CD4-positive, alpha-beta T cell treated with Interleukin-21 for 1 hour (primary cell): ENCODE measurements around the gene LRAT.

Source experiments
- DNase-seq: peaks from one replicate; pipeline ENCODE4 v3.0.0-alpha.2; 2020

Gene LRAT

DNA sequence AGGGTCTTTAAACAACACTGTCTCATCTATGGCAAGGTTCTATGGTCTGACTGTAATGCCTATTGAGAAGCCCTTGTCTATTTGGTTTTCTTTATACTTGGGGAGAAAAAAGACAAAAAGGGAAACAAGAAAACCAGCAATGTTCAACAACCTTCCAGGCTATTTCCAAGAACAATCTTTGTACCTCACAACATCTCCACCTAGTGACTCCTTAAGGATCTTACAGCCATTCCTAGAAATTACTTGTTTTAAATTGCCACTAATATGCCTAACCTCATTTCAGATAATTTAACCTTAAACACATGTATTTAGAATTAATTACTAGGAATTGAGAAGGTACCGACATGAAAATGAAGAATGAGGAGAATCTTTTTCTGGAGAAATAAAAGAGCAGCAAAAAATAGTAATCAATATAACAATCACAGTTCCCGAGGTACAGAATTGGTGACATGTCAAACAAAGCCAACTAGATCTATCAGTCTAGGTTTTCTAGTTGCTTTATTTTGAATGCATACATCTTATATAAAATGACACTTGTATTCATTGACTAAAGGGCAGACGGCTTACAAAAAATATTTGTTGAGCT is 35.7 kb downstream of the LRAT start:
- no peak for DNase-seq

DNA sequence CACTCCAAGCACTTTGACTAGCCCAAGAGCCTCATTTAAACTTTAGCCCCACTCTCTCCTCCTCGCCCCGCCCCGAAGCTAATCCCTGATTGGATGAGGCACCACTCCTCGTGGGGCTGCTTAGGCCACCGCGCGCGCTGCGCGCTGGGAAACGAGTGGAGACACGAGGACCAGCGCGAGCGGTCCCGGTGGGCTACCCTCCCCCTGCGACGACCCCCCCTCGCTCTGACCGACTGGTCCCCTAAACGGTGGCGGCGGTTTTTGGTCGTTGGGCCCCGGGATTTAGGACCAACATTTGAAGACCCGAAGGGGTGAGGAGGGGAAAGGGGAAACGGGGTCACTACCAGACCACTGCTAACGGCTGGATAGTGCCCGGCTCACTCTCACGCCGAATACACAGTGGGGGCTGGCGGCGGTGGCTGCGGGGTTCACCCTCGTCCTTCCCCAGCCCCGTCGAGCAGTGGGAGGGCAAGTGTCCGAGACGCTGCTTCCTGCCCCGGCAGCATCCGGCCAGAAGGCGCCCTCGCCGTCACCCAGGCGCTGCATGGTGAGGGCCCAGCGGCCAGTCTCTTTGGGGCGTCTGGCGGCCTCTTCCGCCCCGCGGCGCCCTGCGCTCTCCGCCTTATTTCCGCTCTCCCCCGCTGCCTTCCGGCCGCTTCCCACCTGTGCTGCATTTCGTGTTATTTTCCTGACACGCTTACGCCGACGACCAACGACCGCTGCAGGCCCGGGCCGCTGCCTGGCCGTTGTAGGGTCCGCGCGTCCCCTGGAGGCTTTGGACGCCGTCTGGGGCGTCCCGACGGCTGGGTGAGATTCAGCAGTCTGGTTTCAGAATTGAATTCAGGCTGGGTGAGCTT is 37.6 kb downstream of the LRAT start, which contains the start of gene RBM46:
TSS of gene RBM46 (plus strand) at position 147 of the 857 bp plus-strand sequence. CDS start 15,481 bp downstream, outside the sequence.
- DNase-seq: no peak

DNA sequence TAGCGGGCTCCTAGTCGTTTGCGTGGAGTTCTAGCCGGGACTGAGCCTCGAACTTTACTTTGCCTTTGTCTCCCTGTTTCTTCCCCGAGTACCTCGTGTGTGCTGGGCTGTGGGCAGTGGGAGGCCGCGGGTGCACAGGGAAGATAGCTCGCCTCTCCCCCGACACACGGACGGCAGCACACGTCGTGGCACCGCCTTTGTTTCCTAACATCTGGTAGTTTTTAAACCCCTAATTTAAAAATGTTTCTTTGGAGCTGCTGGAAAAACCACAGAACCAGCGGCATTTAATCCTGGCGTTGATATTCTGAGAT is 38.1 kb downstream of the LRAT start:
- DNase-seq: no peak
